ENCODE data around the gene SPINT4. TPM values are rescaled to one million over a fixed set of nuclear protein-coding genes. Genes with fewer than 3 reads are reported as not detected.
"Not testable (repeated sequence)": the region's sequence is repeated elsewhere in the genome, so short reads cannot be mapped to it uniquely, and the experiment has no call there.

Gene SPINT4
- total and polyA plus RNA-seq, 8 donors: not detected

GRCh38 chr20:45701104-45701503, 21.0 kb upstream of the SPINT4 start:
- Histone ChIP-seq H3K27me3 (no peaks in the 10 kb centered on the region), H3K4me3 (no peak overlapping the region), H3K4me1 (no peaks in the 10 kb centered on the region), H3K27ac (no peak overlapping the region), H3K36me3 (no peaks in the 10 kb centered on the region), H3K9me3 (no peaks in the 10 kb centered on the region)
- DNase-seq (no peak), ATAC-seq (no peak), FAIRE-seq (no peak)
- no peak for TF ChIP-seq CTCF (IDR thresholded peaks at IDR 0.05)
- intact Hi-C loops (cut with DNase I): no loop called here
- WGBS, 2 donors: 54 to 60% methylated on average over 4 of the region's 4 CpGs

- DNase-seq (no peak), ATAC-seq (no peak), FAIRE-seq (no peak)
- Histone ChIP-seq H3K4me3 (no peak within 1 kb of the TSS), H3K4me1 (no peaks in the 10 kb centered on the region), H3K36me3 (no peaks in the 10 kb centered on the region), H3K27ac (no peak within 1 kb of the TSS), H3K9me3 (no peaks in the 10 kb centered on the region), H3K27me3 (no peaks in the 10 kb centered on the region)
- 65 to 80% methylated on average over 4 of the region's 4 CpGs for WGBS, 2 donors
- intact Hi-C loops (cut with DNase I): no loop called here
- TF ChIP-seq CTCF (IDR thresholded peaks at IDR 0.05): no peak
These were observed 20.3 kb upstream of the SPINT4 start, which contains the start of gene WFDC13 for GRCh38 chr20:45701873-45702272. WFDC13 (plus strand) TSS chr20:45702038; CDS start chr20:45702124, 86 bp downstream.

- ATAC-seq (no peak), DNase-seq (no peak), FAIRE-seq (no peak)
- no peaks in the 10 kb centered on the region for H3K9me3 ChIP-seq
- no peak within 1 kb of the TSS for H3K4me3 ChIP-seq
- 90 to 96% methylated on average over 1 of the region's 1 CpG for WGBS, 2 donors
- no peaks in the 10 kb centered on the region for H3K27me3 ChIP-seq
- H3K27ac ChIP-seq: no peak within 1 kb of the TSS
- H3K36me3 ChIP-seq: no peaks in the 10 kb centered on the region
- intact Hi-C loops (cut with DNase I): no loop called here
- TF ChIP-seq CTCF (IDR thresholded peaks at IDR 0.05): no peak
- H3K4me1 ChIP-seq: no peaks in the 10 kb centered on the region
These were observed 17.0 kb upstream of the SPINT4 start, which contains the start of gene WFDC10B for GRCh38 chr20:45704969-45705637. WFDC10B (minus strand) TSS chr20:45705019; CDS start chr20:45685992, 19,027 bp downstream.

- DNase-seq; H3K36me3 ChIP-seq; H3K27me3 ChIP-seq; FAIRE-seq; H3K4me3 ChIP-seq; ATAC-seq; H3K27ac ChIP-seq; H3K9me3 ChIP-seq; intact Hi-C loops (cut with DNase I); H3K4me1 ChIP-seq: not testable (repeated sequence)
These were observed 5.9 kb upstream of the SPINT4 start for GRCh38 chr20:45716141-45716688.

- Histone ChIP-seq H3K4me1 (no peaks in the 10 kb centered on the region), H3K9me3 (no peaks in the 10 kb centered on the region), H3K4me3 (no peak overlapping the region), H3K27ac (no peak overlapping the region), H3K36me3 (no peaks in the 10 kb centered on the region), H3K27me3 (no peaks in the 10 kb centered on the region)
- intact Hi-C loops (cut with DNase I): no loop called here
- DNase-seq (peak in 1 of 6 donors; percentile 31), ATAC-seq (peak in 1 of 4 donors; percentile 53), FAIRE-seq (no peak)
- TF ChIP-seq CTCF (IDR thresholded peaks at IDR 0.05): no peak
These were observed 3.0 kb downstream of the SPINT4 start for GRCh38 chr20:45725134-45725533.
